ENCODE data around the gene HOXD12.

- TF ChIP-seq CTCF (conservative IDR thresholded peaks at IDR 0.05), result no peak
- no peak for TF ChIP-seq EZH2 (IDR thresholded peaks at IDR 0.05; ENCODE audit: low read depth)
Observed at GRCh38 chr2:176149939-176150583, 50.5 kb downstream of the HOXD12 start.
